ENCODE measurements around the gene EVX1.

- no peak for TF ChIP-seq FOXM1 (IDR thresholded peaks at IDR 0.05; ENCODE audit: borderline replicate concordance)
- TF ChIP-seq ELF4 (IDR thresholded peaks at IDR 0.05) = no peak
- no peak for TF ChIP-seq TARDBP (IDR thresholded peaks at IDR 0.05)
- no peak for TF ChIP-seq SP1 (IDR thresholded peaks at IDR 0.05)
- TF ChIP-seq NFRKB (IDR thresholded peaks at IDR 0.05) = no peak
- no peak for TF ChIP-seq ARNT (IDR thresholded peaks at IDR 0.05)
- TF ChIP-seq FOXK2 (IDR thresholded peaks at IDR 0.05) = no peak
- no peak for TF ChIP-seq FOXA1 (IDR thresholded peaks at IDR 0.05)
- TF ChIP-seq CTBP1 (IDR thresholded peaks at IDR 0.05; ENCODE audit: borderline replicate concordance) = no peak
- TF ChIP-seq BHLHE40 (IDR thresholded peaks at IDR 0.05; ENCODE audit: borderline replicate concordance) = no peak
Measured at GRCh38 chr7:27211084-27211446, 31.5 kb upstream of the EVX1 start.

Data from HEK293T (cell line).